ENCODE measurements around the gene MYO7B. TPM values are rescaled to one million over a fixed set of nuclear protein-coding genes. Genes with fewer than 3 reads are reported as not detected.

The MYO7B gene
- polyA plus RNA-seq, 2 of the 4 experiments (the other 2 are of a cell fraction), result 0.04 to 0.09 TPM

DNA sequence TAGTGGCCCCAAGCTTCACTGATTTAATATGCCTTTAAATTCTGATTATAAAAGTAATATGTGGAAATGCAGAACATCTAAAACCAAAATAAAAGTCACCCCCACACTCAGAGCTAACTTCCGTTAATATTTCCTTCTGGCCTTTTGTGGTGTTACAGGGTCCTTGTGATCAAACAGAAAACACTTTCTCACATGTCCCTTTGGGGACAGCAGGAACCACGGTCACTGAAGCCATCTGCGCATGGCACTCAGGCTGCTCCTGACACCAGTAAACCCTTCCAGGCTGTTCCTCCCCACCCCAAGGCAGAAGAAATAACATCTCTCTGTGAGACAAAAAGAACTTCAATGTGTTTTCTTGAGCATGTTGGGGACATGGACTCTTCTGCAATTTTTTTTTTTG is 85.4 kb downstream of the MYO7B start:
- DNase-seq (ENCODE audit: low read depth in 1 of 2, low spot score in 1 of 2), result no peak
- FAIRE-seq, result no peak
- TF ChIP-seq KDM5A (IDR thresholded peaks at IDR 0.05) (no peak), MAX (IDR thresholded peaks at IDR 0.05) (no peak), HOXB5 (CRISPR knock-in tag; IDR thresholded peaks at IDR 0.05) (no peak), RARB (CRISPR knock-in tag; IDR thresholded peaks at IDR 0.05) (no peak), HES2 (IDR thresholded peaks at IDR 0.05) (no peak), CHD2 (IDR thresholded peaks at IDR 0.05; ENCODE audit: low read length, partially characterized antibody) (no peak), CHD4 (IDR thresholded peaks at IDR 0.05; ENCODE audit: borderline replicate concordance) (no peak), KDM1A (IDR thresholded peaks at IDR 0.05; ENCODE audit: low read depth) (no peak), HEYL (CRISPR knock-in tag; IDR thresholded peaks at IDR 0.05) (no peak), SMC3 (IDR thresholded peaks at IDR 0.05) (no peak), PHF8 (IDR thresholded peaks at IDR 0.05; ENCODE audit: borderline replicate concordance, low read depth) (no peak), CBX2 (IDR thresholded peaks at IDR 0.05; ENCODE audit: borderline replicate concordance, low read depth) (no peak), NPAS2 (CRISPR knock-in tag; IDR thresholded peaks at IDR 0.05; ENCODE audit: borderline replicate concordance) (no peak), MAFK (IDR thresholded peaks at IDR 0.05; ENCODE audit: partially characterized antibody) (no peak)
- TF ChIP-seq, protein P1, sequence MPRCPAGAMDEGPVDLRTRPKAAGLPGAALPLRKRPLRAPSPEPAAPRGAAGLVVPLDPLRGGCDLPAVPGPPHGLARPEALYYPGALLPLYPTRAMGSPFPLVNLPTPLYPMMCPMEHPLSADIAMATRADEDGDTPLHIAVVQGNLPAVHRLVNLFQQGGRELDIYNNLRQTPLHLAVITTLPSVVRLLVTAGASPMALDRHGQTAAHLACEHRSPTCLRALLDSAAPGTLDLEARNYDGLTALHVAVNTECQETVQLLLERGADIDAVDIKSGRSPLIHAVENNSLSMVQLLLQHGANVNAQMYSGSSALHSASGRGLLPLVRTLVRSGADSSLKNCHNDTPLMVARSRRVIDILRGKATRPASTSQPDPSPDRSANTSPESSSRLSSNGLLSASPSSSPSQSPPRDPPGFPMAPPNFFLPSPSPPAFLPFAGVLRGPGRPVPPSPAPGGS (IDR thresholded peaks at IDR 0.05), result no peak
- ChIA-PET CTCF (interaction anchor here (0.7 kb wide), 1 partner anchor 139 kb away, joined by 3 read pairs; no protein-coding TSS in a partner anchor), POLR2A (no interaction called here)
- ATAC-seq, result no peak
- Histone ChIP-seq H3K27ac (no peak overlapping the region), H3K9me3 (no peaks in the 10 kb centered on the region), H3K4me1 (peaks cover 5% of the 10 kb centered on the region; the same call in 2 of the 3 replicates), H3K4me2 (no peak overlapping the region), H3K4me3 (no peak overlapping the region)
- 80% methylated on average over 3 of the region's 3 CpGs for WGBS (ENCODE audit: missing lambda C conversion rate)

- ChIA-PET CTCF (interaction anchor here (0.8 to 1.3 kb wide), 2 partner anchors 12 to 28 kb away, joined by 3 read pairs; no protein-coding TSS in a partner anchor), POLR2A (no interaction called here)
- peaks cover 5% of the 10 kb centered on the region; the same call in 2 of the 3 replicates for H3K4me1 ChIP-seq
- H3K9me3 ChIP-seq, result no peaks in the 10 kb centered on the region
- ATAC-seq (no peak), DNase-seq (ENCODE audit: low read depth in 1 of 2, low spot score in 1 of 2) (no peak), FAIRE-seq (no peak)
- H3K4me3 ChIP-seq, result no peak overlapping the region
- no peak overlapping the region for H3K27ac ChIP-seq
- 83% methylated on average over 14 of the region's 15 CpGs for WGBS (ENCODE audit: missing lambda C conversion rate)
- no peak overlapping the region for H3K4me2 ChIP-seq
- TF ChIP-seq HOXA7 (CRISPR knock-in tag; IDR thresholded peaks at IDR 0.05) (no peak), CHD2 (IDR thresholded peaks at IDR 0.05; ENCODE audit: low read length, partially characterized antibody) (no peak)
Measured at GRCh38 chr2:127621981-127622431, 86.5 kb downstream of the MYO7B start.

- DNase-seq (ENCODE audit: low read depth in 1 of 2, low spot score in 1 of 2), result no peak
- no peak for ATAC-seq
- peaks cover 5% of the 10 kb centered on the region; the same call in 2 of the 3 replicates for H3K4me1 ChIP-seq
- TF ChIP-seq ZC3H11A (IDR thresholded peaks at IDR 0.05) (no peak), ZSCAN20 (CRISPR knock-in tag; IDR thresholded peaks at IDR 0.05) (no peak), JUN (IDR thresholded peaks at IDR 0.05) (no peak), CBX8 (IDR thresholded peaks at IDR 0.05) (no peak), EP300 (IDR thresholded peaks at IDR 0.05) (no peak), TP53 (CRISPR knock-in tag; IDR thresholded peaks at IDR 0.05) (no peak), GATA3 (IDR thresholded peaks at IDR 0.05; ENCODE audit: borderline replicate concordance) (no peak), KDM1A (IDR thresholded peaks at IDR 0.05; ENCODE audit: low read depth) (no peak), BHLHE40 (IDR thresholded peaks at IDR 0.05; ENCODE audit: low read depth, low read length) (no peak), RFX5 (IDR thresholded peaks at IDR 0.05) (no peak), HOXB13 (CRISPR knock-in tag; IDR thresholded peaks at IDR 0.05; ENCODE audit: low read depth) (no peak), TFCP2L1 (CRISPR knock-in tag; IDR thresholded peaks at IDR 0.05) (no peak), HOXA7 (CRISPR knock-in tag; IDR thresholded peaks at IDR 0.05) (no peak)
- 76% methylated on average over 21 of the region's 21 CpGs for WGBS (ENCODE audit: missing lambda C conversion rate)
- no peak for FAIRE-seq
- no peak overlapping the region for H3K27ac ChIP-seq
- no peaks in the 10 kb centered on the region for H3K9me3 ChIP-seq
- no peak overlapping the region for H3K4me3 ChIP-seq
- ChIA-PET POLR2A (no interaction called here), CTCF (interaction anchor here (1.3 kb wide), 1 partner anchor 27 kb away, joined by 3 read pairs; no protein-coding TSS in a partner anchor)
- no peak overlapping the region for H3K4me2 ChIP-seq
Measured at GRCh38 chr2:127622561-127623387, 87.3 kb downstream of the MYO7B start.

Data from A549 (cell line).